ENCODE data around the gene CNTN4. TPM values are rescaled to one million over a fixed set of nuclear protein-coding genes. Genes with fewer than 3 reads are reported as not detected.

CNTN4 gene
- total and polyA plus RNA-seq, 2 experiments from 2014 or later: 0.91 to 4.0 TPM

DNA sequence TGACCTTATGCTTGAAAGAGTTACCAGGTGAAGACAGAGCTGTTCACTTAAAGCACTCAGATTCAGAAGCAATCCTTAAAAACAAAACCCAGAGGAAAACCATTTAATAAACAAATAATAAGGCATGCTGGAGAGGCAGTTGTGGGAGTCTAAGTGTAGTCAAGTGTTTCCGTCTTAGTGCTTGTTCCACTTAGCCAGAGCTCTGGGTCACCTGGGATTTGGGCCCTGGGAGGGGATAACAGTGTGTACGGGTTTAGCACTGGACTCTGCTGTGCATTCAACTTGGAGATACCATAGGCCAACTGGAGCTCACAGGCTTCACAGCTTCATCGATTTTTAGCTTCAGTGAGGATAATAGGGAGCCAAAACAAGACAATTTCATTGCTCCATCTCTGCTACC is 444.6 kb downstream of the CNTN4 start:
- no peaks in the 10 kb centered on the region for H3F3A ChIP-seq (replicated peaks; ENCODE audit: low read depth)
- H3K27me3 ChIP-seq (ENCODE audit: insufficient read depth): no peaks in the 10 kb centered on the region
- no peaks in the 10 kb centered on the region for H3K4me1 ChIP-seq (ENCODE audit: insufficient read depth)
- no peaks in the 10 kb centered on the region for H4K20me1 ChIP-seq (replicated peaks; ENCODE audit: insufficient read depth)
- Mint-ChIP-seq H3K4me1 (no peaks in the 10 kb centered on the region), H3K9me3 (peaks cover 94% of the 10 kb centered on the region), H3K27me3 (ENCODE audit: insufficient read depth, low read depth, poor library complexity) (no peaks in the 10 kb centered on the region), H3K36me3 (ENCODE audit: low read depth) (peaks cover 22% of the 10 kb centered on the region), H3K27ac (no peak overlapping the region), H3K4me3 (no peak overlapping the region)
- DNase-seq (ENCODE audit: low spot score): no peak
- H3K4me2 ChIP-seq: no peak overlapping the region
- ATAC-seq: no peak
- H3K79me2 ChIP-seq (replicated peaks; ENCODE audit: insufficient read depth): no peaks in the 10 kb centered on the region
- H3K36me3 ChIP-seq (ENCODE audit: insufficient read depth): no peaks in the 10 kb centered on the region
- no peak for TF ChIP-seq JUNB (IDR thresholded peaks at IDR 0.05; ENCODE audit: unreplicated experiment)
- TF ChIP-seq EZH2phosphoT487 (IDR thresholded peaks at IDR 0.05; ENCODE audit: unreplicated experiment): no peak
- H3K4me3 ChIP-seq: no peak overlapping the region
- H3K9me2 ChIP-seq (ENCODE audit: insufficient read depth): no peaks in the 10 kb centered on the region
- no peak overlapping the region for H3K27ac ChIP-seq (ENCODE audit: low read depth)
- no peak overlapping the region for H2AFZ ChIP-seq

GRCh38 chr3:2544212-2544611 is 445.5 kb downstream of the CNTN4 start:
- H3K27ac Mint-ChIP-seq: no peak overlapping the region
- no peak for ATAC-seq
- TF ChIP-seq NANOG (IDR thresholded peaks at IDR 0.05; ENCODE audit: borderline replicate concordance) (no peak), JUNB (IDR thresholded peaks at IDR 0.05; ENCODE audit: unreplicated experiment) (no peak), ZNF331 (CRISPR knock-in tag; IDR thresholded peaks at IDR 0.05; ENCODE audit: low read depth) (no peak), ZNF462 (CRISPR knock-in tag; IDR thresholded peaks at IDR 0.05) (no peak), EZH2phosphoT487 (IDR thresholded peaks at IDR 0.05; ENCODE audit: unreplicated experiment) (no peak), POLR2AphosphoS5 (IDR thresholded peaks at IDR 0.05; ENCODE audit: low read depth) (no peak), ZNF114 (CRISPR knock-in tag; IDR thresholded peaks at IDR 0.05) (no peak), EZH2 (IDR thresholded peaks at IDR 0.05; ENCODE audit: low read depth, unreplicated experiment) (no peak), STAT1 (IDR thresholded peaks at IDR 0.05; ENCODE audit: unreplicated experiment) (no peak)
- TF ChIP-seq, protein P1, sequence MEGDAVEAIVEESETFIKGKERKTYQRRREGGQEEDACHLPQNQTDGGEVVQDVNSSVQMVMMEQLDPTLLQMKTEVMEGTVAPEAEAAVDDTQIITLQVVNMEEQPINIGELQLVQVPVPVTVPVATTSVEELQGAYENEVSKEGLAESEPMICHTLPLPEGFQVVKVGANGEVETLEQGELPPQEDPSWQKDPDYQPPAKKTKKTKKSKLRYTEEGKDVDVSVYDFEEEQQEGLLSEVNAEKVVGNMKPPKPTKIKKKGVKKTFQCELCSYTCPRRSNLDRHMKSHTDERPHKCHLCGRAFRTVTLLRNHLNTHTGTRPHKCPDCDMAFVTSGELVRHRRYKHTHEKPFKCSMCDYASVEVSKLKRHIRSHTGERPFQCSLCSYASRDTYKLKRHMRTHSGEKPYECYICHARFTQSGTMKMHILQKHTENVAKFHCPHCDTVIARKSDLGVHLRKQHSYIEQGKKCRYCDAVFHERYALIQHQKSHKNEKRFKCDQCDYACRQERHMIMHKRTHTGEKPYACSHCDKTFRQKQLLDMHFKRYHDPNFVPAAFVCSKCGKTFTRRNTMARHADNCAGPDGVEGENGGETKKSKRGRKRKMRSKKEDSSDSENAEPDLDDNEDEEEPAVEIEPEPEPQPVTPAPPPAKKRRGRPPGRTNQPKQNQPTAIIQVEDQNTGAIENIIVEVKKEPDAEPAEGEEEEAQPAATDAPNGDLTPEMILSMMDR (conservative IDR thresholded peaks at IDR 0.05; ENCODE audit: low read depth in 2 of 2): no peak
- TF ChIP-seq, protein P2, sequence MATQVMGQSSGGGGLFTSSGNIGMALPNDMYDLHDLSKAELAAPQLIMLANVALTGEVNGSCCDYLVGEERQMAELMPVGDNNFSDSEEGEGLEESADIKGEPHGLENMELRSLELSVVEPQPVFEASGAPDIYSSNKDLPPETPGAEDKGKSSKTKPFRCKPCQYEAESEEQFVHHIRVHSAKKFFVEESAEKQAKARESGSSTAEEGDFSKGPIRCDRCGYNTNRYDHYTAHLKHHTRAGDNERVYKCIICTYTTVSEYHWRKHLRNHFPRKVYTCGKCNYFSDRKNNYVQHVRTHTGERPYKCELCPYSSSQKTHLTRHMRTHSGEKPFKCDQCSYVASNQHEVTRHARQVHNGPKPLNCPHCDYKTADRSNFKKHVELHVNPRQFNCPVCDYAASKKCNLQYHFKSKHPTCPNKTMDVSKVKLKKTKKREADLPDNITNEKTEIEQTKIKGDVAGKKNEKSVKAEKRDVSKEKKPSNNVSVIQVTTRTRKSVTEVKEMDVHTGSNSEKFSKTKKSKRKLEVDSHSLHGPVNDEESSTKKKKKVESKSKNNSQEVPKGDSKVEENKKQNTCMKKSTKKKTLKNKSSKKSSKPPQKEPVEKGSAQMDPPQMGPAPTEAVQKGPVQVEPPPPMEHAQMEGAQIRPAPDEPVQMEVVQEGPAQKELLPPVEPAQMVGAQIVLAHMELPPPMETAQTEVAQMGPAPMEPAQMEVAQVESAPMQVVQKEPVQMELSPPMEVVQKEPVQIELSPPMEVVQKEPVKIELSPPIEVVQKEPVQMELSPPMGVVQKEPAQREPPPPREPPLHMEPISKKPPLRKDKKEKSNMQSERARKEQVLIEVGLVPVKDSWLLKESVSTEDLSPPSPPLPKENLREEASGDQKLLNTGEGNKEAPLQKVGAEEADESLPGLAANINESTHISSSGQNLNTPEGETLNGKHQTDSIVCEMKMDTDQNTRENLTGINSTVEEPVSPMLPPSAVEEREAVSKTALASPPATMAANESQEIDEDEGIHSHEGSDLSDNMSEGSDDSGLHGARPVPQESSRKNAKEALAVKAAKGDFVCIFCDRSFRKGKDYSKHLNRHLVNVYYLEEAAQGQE (IDR thresholded peaks at IDR 0.05; ENCODE audit: unreplicated experiment): no peak

More at GRCh38 chr3:2544212-2544611, 445.5 kb downstream of the CNTN4 start:
- no peaks in the 10 kb centered on the region for H3K36me3 ChIP-seq (ENCODE audit: insufficient read depth)
- no peaks in the 10 kb centered on the region for H3F3A ChIP-seq (replicated peaks; ENCODE audit: low read depth)
- H3K4me1 Mint-ChIP-seq: no peaks in the 10 kb centered on the region
- H3K36me3 Mint-ChIP-seq (ENCODE audit: low read depth): peaks cover 26% of the 10 kb centered on the region
- H3K4me3 Mint-ChIP-seq: no peak overlapping the region
- no peaks in the 10 kb centered on the region for H3K4me1 ChIP-seq (ENCODE audit: insufficient read depth)
- no peak overlapping the region for H3K27ac ChIP-seq (ENCODE audit: low read depth)
- no peak overlapping the region for H2AFZ ChIP-seq
- H4K20me1 ChIP-seq (replicated peaks; ENCODE audit: insufficient read depth): no peaks in the 10 kb centered on the region
- H3K27me3 ChIP-seq (ENCODE audit: insufficient read depth): no peaks in the 10 kb centered on the region
- no peaks in the 10 kb centered on the region for H3K9me2 ChIP-seq (ENCODE audit: insufficient read depth)
- H3K79me2 ChIP-seq (replicated peaks; ENCODE audit: insufficient read depth): no peaks in the 10 kb centered on the region
- no peak for DNase-seq (ENCODE audit: low spot score)
- H3K27me3 Mint-ChIP-seq (ENCODE audit: insufficient read depth, low read depth, poor library complexity): no peaks in the 10 kb centered on the region
- peaks cover 99% of the 10 kb centered on the region for H3K9me3 Mint-ChIP-seq
- H3K4me2 ChIP-seq: no peak overlapping the region
- H3K4me3 ChIP-seq: no peak overlapping the region

Measured in GM23338 (cell line).